GM12878 (cell line): ENCODE measurements around the gene UHMK1. TPM values are rescaled to one million over a fixed set of nuclear protein-coding genes. Genes with fewer than 3 reads are reported as not detected.
"Not testable (repeated sequence)": the region's sequence is repeated elsewhere in the genome, so short reads cannot be mapped to it uniquely, and the experiment has no call there.

Experiments used
- ATAC-seq: fragments of 200-7000 bp; cut with Tn5 transposase; 3 replicates; pipeline ENCODE4 v1.9.1; 2020; ENCODE audit warnings: mild to moderate bottlenecking, moderate library complexity
- BruUV-seq: library from RNA; stranded (reverse); fragments of 400-500 nt; replicated peaks from 2 replicates; lab custom pipeline; 2021; lab: Mats Ljungman, UMichigan
- CTCF ChIA-PET: fragments of 300-600 bp; sonication (Branson Sonifier 250); formaldehyde crosslinking; extraction: SDS; loops from one replicate; lab custom pipeline; 2021; ENCODE audit warnings: inconsistent platforms; lab: Yijun Ruan, JAX
- POLR2A ChIA-PET: fragments of 350-600 bp; formaldehyde crosslinking; extraction: SDS; loops from one replicate; lab custom pipeline; 2021; ENCODE audit warnings: inconsistent platforms; lab: Charles Lee
- RAD21 ChIA-PET: fragments of 300-600 bp; sonication (Branson Sonifier 250); formaldehyde crosslinking; loops from one replicate; lab custom pipeline; 2023; ENCODE audit warnings: antibody characterized with exemption; ENCODE audit not compliant: unreplicated experiment; lab: Charles Lee
- SMC1A ChIA-PET: fragments of 300-600 bp; sonication (Branson Sonifier 250); formaldehyde crosslinking; loops from one replicate; lab custom pipeline; 2023; ENCODE audit not compliant: unreplicated experiment, uncharacterized antibody; lab: Charles Lee
- DNase-seq: peaks from one replicate; pipeline ENCODE4 v3.0.0-alpha.2; 2011; ENCODE audit warnings: low read depth, low spot score
- FAIRE-seq: peaks from 3 replicates; lab custom pipeline; 2011; peaks lifted over from hg19 to GRCh38; lab: Jason Lieb, UNC
- H2AFZ ChIP-seq: 2 replicates; pipeline ENCODE4 v1.6.0; 2011; ENCODE audit warnings: low read depth, low read length, control low read depth; ENCODE audit not compliant: control insufficient read depth
- H3K27ac ChIP-seq: 2 replicates; pipeline ENCODE4 v1.5.1; 2011; ENCODE audit warnings: control low read depth; ENCODE audit not compliant: control insufficient read depth, insufficient read depth
- H3K27me3 ChIP-seq, 2 experiments: replicated peaks in 1 of 2; 2 replicates each; pipeline versions ENCODE4 v1.6.0 to v1.6.1; 2011; ENCODE audit warnings: low read length in 1 of 2; ENCODE audit not compliant: control insufficient read depth in 2 of 2, insufficient read depth in 2 of 2
- H3K36me3 ChIP-seq, 2 experiments: 2 replicates each; pipeline ENCODE4 v1.5.1; 2011; ENCODE audit warnings: low read length in 1 of 2; ENCODE audit not compliant: control insufficient read depth in 2 of 2, insufficient read depth in 2 of 2
- H3K4me1 ChIP-seq: 2 replicates; pipeline ENCODE4 v1.6.1; 2011; ENCODE audit warnings: mild to moderate bottlenecking, low read length, moderate library complexity, mixed read lengths; ENCODE audit not compliant: control insufficient read depth, insufficient read depth
- H3K4me2 ChIP-seq: 2 replicates; pipeline ENCODE4 v1.6.0; 2011; ENCODE audit warnings: control low read depth; ENCODE audit not compliant: control insufficient read depth, insufficient read depth
- H3K4me3 ChIP-seq: fragments of 200-600 bp; sonication (generic); 2 replicates; pipeline ENCODE4 v1.5.1; 2016
- H3K79me2 ChIP-seq: 2 replicates; pipeline ENCODE4 v1.6.0; 2011; ENCODE audit warnings: low read length; ENCODE audit not compliant: control insufficient read depth, insufficient read depth
- H3K9ac ChIP-seq: 2 replicates; pipeline ENCODE4 v1.8.0; 2011; ENCODE audit warnings: low read length, control low read depth, mixed read lengths; ENCODE audit not compliant: control insufficient read depth, insufficient read depth
- H3K9me3 ChIP-seq: replicated peaks from 3 replicates; pipeline ENCODE4 v1.5.1; 2011; ENCODE audit warnings: mild to moderate bottlenecking, low read length; ENCODE audit not compliant: control insufficient read depth, insufficient read depth
- H4K20me1 ChIP-seq: 2 replicates; pipeline ENCODE4 v1.6.0; 2011; ENCODE audit not compliant: control insufficient read depth, insufficient read depth
- ATF3 ChIP-seq: IDR thresholded peaks from 2 replicates; pipeline ENCODE4 v1.6.1; 2011; ENCODE audit warnings: low read depth, mild to moderate bottlenecking, low read length, moderate library complexity, borderline replicate concordance; ENCODE audit errors: extremely low read depth
- CEBPB ChIP-seq, 2 experiments: fragments of 150-350 bp in 1 of 2; IDR thresholded peaks; 2 replicates each; pipeline ENCODE4 v1.6.1; 2012 to 2014; ENCODE audit warnings: low read depth in 2 of 2, low read length in 2 of 2, borderline replicate concordance in 1 of 2, inconsistent platforms in 1 of 2
- HDAC2 ChIP-seq: fragments of 200-600 bp; sonication (generic); IDR thresholded peaks from 2 replicates; pipeline ENCODE4 v1.6.1; 2017
- HSF1 ChIP-seq: fragments of 150-350 bp; IDR thresholded peaks from 2 replicates; pipeline ENCODE4 v1.6.1; 2014; ENCODE audit warnings: mild to moderate bottlenecking, low read depth, low read length
- KDM1A ChIP-seq: fragments of 200-600 bp; sonication (generic); IDR thresholded peaks from 2 replicates; pipeline ENCODE4 v1.6.1; 2016; ENCODE audit warnings: borderline replicate concordance
- LARP7 ChIP-seq: fragments of 450-650 bp; IDR thresholded peaks from 2 replicates; pipeline ENCODE4 v1.6.1; 2017; ENCODE audit warnings: mild to moderate bottlenecking
- MAX ChIP-seq: IDR thresholded peaks from 2 replicates; pipeline ENCODE4 v1.6.1; 2012; ENCODE audit warnings: low read depth, low read length, improper control_type of control experiment
- NFIC ChIP-seq: IDR thresholded peaks from 2 replicates; pipeline ENCODE4 v1.6.1; 2012; ENCODE audit warnings: low read depth, mild to moderate bottlenecking, inconsistent platforms, low read length, moderate library complexity
- NKRF ChIP-seq: fragments of 450-650 bp; conservative IDR thresholded peaks from 2 replicates; pipeline ENCODE4 v1.6.1; 2017; ENCODE audit warnings: mild to moderate bottlenecking, moderate library complexity
- RBBP5 ChIP-seq: fragments of 200-600 bp; sonication (generic); conservative IDR thresholded peaks from 2 replicates; pipeline ENCODE4 v1.6.1; 2016
- SREBF1 ChIP-seq: IDR thresholded peaks from 2 replicates; pipeline ENCODE4 v1.6.1; 2012; ENCODE audit warnings: mild to moderate bottlenecking, low read length
- SRF ChIP-seq, 2 experiments: IDR thresholded peaks; 2 replicates each; pipeline ENCODE4 v1.6.1; 2011; ENCODE audit warnings: low read depth in 2 of 2, low read length in 2 of 2, mild to moderate bottlenecking in 1 of 2, moderate library complexity in 1 of 2
- WRNIP1 ChIP-seq: IDR thresholded peaks from 2 replicates; pipeline ENCODE4 v1.6.1; 2011; ENCODE audit warnings: low read depth, low read length, improper control_type of control experiment, borderline replicate concordance
- ZSCAN29 ChIP-seq: fragments of 450-650 bp; IDR thresholded peaks from 2 replicates; pipeline ENCODE4 v1.6.1; 2017; ENCODE audit warnings: mild to moderate bottlenecking, moderate library complexity
- ZZZ3 ChIP-seq: IDR thresholded peaks from 2 replicates; pipeline ENCODE4 v1.6.1; 2011; ENCODE audit warnings: low read depth; ENCODE audit not compliant: control insufficient read depth, insufficient read length
- WGBS: methylation state at CpG from one replicate; pipeline ENCODE4 v1.1.6; 2016; ENCODE audit warnings: low lambda C conversion rate; ENCODE audit not compliant: insufficient replicate concordance, insufficient coverage; ENCODE audit errors: missing lambda C conversion rate; 5-methylcytosine and 5-hydroxymethylcytosine counted together
- in situ Hi-C: fragments of 300-500 bp; cut with MboI; formaldehyde crosslinking; loops from 9 replicates; pipeline ENCODE4 v1.14.3; 2018; ENCODE audit warnings: mixed read lengths
- intact Hi-C: fragments of 100-400 bp; cut with micrococcal nuclease; formaldehyde crosslinking; loops from one replicate; pipeline ENCODE4 v1.14.2; 2022; ENCODE audit not compliant: unreplicated experiment
- polyA plus RNA-seq, 11 experiments: library from polyadenylated mRNA; depleted of rRNA in 4 of 11; unstranded in 6 of 11; stranded (reverse) in 5 of 11; fragments of >200 nt; fragmentation: Nextera tagmentation in 4 of 11; fragmentation: Illumina TruSeq in 1 of 11; extraction: Ambion mirVana in 4 of 11; extraction: Trizol in 1 of 11; gene quantifications; 1 replicate in 1 of 11; 2 replicates in 10 of 11; pipeline versions ENCODE4 v1.2.1 to v1.2.3, GENCODE V29; 2011 to 2016; ENCODE audit warnings: inconsistent platforms in 2 of 11, missing spikeins in 2 of 11, low read depth in 1 of 11
- total RNA-seq, 4 experiments: library from RNA; depleted of rRNA in 3 of 4; stranded (reverse); fragments of >200 nt in 3 of 4; fragmentation: Illumina TruSeq in 1 of 4; extraction: Trizol in 1 of 4; gene quantifications; 2 replicates each; pipeline versions ENCODE4 v1.2.1 to v1.2.3, GENCODE V29; 2013 to 2021

Gene UHMK1
- total and polyA plus RNA-seq, 10 of the 15 experiments (the other 5 are each of a cell fraction or from before 2014, with no cell fraction given): 5.7 to 52.7 (median 28.3) TPM

- 61% methylated on average over 2 of the region's 2 CpGs for WGBS
- POLR2A ChIA-PET: not testable (repeated sequence)
Observed at GRCh38 chr1:162462425-162462824, 35.2 kb upstream of the UHMK1 start.

GRCh38 chr1:162463021-162463420, 34.6 kb upstream of the UHMK1 start:
- no peak for DNase-seq
- no peak overlapping the region for H3K9ac ChIP-seq
- in situ Hi-C loops (no loop called here), intact Hi-C loops (no loop called here)
- H3K27me3 ChIP-seq: no peaks in the 10 kb centered on the region
- H3K4me1 ChIP-seq: no peaks in the 10 kb centered on the region
- H3K27ac ChIP-seq: no peak overlapping the region
- no TSS peak for BruUV-seq
- ChIA-PET POLR2A (no interaction called here), CTCF (interaction anchor here (0.6 kb wide), 1 partner anchor 59 kb away, joined by 3 read pairs; no protein-coding TSS in a partner anchor), SMC1A (interaction anchor here (1.0 kb wide), 1 partner anchor 18 kb away, joined by 3 read pairs; no protein-coding TSS in a partner anchor), RAD21 (no interaction called here)
- H2AFZ ChIP-seq: no peak overlapping the region
- H3K36me3 ChIP-seq: no peaks in the 10 kb centered on the region
- no peak for FAIRE-seq
- H3K4me3 ChIP-seq: no peak overlapping the region
- no peaks in the 10 kb centered on the region for H4K20me1 ChIP-seq
- no peak overlapping the region for H3K4me2 ChIP-seq
- no peak for TF ChIP-seq WRNIP1
- TF ChIP-seq NKRF: no peak
- no peak for TF ChIP-seq SRF (IDR thresholded peaks at IDR 0.05; ENCODE audit: low read depth in 2 of 2, low read length in 2 of 2)
- TF ChIP-seq HSF1: no peak
- TF ChIP-seq MAX: no peak
- TF ChIP-seq ZZZ3: no peak
- no peak for TF ChIP-seq ATF3
- TF ChIP-seq LARP7: no peak
- TF ChIP-seq NFIC: no peak
- TF ChIP-seq RBBP5: no peak
- no peak for TF ChIP-seq KDM1A
- no peak for TF ChIP-seq SREBF1
- no peak for TF ChIP-seq CEBPB (IDR thresholded peaks at IDR 0.05; ENCODE audit: borderline replicate concordance in 1 of 2, low read depth in 2 of 2, low read length in 2 of 2)
- no peak for TF ChIP-seq HDAC2
- TF ChIP-seq ZSCAN29: no peak
- 0% methylated on average over 1 of the region's 1 CpG for WGBS
- no peaks in the 10 kb centered on the region for H3K9me3 ChIP-seq
- no peak for ATAC-seq
- no peaks in the 10 kb centered on the region for H3K79me2 ChIP-seq

More at GRCh38 chr1:162462425-162462824, 35.2 kb upstream of the UHMK1 start:
- H3K79me2 ChIP-seq, H3K4me2 ChIP-seq, H3K4me1 ChIP-seq, ATAC-seq, intact Hi-C loops, DNase-seq, SMC1A ChIA-PET, CTCF ChIA-PET, RAD21 ChIA-PET, H3K9me3 ChIP-seq, H3K27ac ChIP-seq, H4K20me1 ChIP-seq, H3K27me3 ChIP-seq, H3K4me3 ChIP-seq, H3K36me3 ChIP-seq, H2AFZ ChIP-seq, in situ Hi-C loops, H3K9ac ChIP-seq, FAIRE-seq, BruUV-seq: not testable (repeated sequence)
